ENCODE data around the gene COL27A1. TPM values are rescaled to one million over a fixed set of nuclear protein-coding genes. Genes with fewer than 3 reads are reported as not detected.

COL27A1 gene
- total and polyA plus RNA-seq, 9 of the 15 experiments (the other 6 are each of a cell fraction or from before 2014, with no cell fraction given) = 0.07 TPM; not detected in 8

DNA sequence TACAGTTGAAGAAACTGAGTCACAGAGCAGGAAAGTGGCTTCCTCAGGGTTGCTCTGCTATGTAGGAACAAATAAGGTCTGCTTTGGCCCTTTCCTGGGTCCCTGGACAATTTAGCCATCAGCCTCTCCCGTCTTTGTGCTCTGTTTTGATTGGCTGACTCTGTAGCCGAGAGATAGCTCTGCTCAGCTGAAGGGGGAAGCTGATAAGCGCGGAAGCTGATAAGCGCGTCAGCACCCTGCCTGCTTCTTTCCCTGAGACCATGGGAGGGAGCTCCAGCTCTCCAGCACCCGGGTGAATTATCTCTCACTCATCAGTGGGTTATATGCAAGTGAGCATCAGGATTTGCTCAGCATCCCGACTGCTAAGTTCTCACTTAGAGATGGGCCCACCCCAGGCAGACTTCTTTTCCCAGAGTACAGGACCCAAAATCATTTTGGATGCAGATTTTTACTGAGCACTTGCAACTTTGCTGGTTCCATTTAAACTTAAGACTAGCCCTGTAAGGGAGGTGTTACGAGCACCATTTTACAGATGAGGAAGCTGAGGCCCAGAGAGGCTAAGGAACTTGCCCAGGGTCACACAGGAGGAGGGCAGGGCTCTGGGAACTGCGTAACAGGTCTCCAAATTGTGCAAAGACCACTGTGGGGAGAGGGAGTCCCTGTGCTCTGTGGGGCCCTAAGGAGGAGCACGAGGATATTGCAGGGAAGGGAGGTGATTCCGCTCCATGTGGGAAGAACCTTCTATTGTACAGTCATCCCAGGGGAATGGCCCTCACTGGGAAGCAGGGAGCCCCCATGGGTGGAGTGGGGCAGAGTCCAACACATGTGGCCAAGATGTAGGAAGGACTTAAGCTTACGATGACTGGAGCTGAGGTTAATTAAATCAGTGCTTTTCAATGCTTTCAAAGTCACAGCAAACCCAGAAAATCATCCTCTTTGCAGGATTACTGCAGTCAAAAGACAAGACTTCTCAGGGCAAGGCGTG, 83.8 kb downstream of the COL27A1 start (continued):
- TF ChIP-seq, protein P1, sequence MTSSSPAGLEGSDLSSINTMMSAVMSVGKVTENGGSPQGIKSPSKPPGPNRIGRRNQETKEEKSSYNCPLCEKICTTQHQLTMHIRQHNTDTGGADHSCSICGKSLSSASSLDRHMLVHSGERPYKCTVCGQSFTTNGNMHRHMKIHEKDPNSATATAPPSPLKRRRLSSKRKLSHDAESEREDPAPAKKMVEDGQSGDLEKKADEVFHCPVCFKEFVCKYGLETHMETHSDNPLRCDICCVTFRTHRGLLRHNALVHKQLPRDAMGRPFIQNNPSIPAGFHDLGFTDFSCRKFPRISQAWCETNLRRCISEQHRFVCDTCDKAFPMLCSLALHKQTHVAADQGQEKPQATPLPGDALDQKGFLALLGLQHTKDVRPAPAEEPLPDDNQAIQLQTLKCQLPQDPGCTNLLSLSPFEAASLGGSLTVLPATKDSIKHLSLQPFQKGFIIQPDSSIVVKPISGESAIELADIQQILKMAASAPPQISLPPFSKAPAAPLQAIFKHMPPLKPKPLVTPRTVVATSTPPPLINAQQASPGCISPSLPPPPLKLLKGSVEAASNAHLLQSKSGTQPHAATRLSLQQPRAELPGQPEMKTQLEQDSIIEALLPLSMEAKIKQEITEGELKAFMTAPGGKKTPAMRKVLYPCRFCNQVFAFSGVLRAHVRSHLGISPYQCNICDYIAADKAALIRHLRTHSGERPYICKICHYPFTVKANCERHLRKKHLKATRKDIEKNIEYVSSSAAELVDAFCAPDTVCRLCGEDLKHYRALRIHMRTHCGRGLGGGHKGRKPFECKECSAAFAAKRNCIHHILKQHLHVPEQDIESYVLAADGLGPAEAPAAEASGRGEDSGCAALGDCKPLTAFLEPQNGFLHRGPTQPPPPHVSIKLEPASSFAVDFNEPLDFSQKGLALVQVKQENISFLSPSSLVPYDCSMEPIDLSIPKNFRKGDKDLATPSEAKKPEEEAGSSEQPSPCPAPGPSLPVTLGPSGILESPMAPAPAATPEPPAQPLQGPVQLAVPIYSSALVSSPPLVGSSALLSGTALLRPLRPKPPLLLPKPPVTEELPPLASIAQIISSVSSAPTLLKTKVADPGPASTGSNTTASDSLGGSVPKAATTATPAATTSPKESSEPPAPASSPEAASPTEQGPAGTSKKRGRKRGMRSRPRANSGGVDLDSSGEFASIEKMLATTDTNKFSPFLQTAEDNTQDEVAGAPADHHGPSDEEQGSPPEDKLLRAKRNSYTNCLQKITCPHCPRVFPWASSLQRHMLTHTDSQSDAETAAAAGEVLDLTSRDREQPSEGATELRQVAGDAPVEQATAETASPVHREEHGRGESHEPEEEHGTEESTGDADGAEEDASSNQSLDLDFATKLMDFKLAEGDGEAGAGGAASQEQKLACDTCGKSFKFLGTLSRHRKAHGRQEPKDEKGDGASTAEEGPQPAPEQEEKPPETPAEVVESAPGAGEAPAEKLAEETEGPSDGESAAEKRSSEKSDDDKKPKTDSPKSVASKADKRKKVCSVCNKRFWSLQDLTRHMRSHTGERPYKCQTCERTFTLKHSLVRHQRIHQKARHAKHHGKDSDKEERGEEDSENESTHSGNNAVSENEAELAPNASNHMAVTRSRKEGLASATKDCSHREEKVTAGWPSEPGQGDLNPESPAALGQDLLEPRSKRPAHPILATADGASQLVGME (CRISPR knock-in tag; IDR thresholded peaks at IDR 0.05) = peak; percentile 79
- TF ChIP-seq STAG1 (CRISPR knock-in tag; IDR thresholded peaks at IDR 0.05; ENCODE audit: borderline replicate concordance) = no peak
- TF ChIP-seq, protein P2, sequence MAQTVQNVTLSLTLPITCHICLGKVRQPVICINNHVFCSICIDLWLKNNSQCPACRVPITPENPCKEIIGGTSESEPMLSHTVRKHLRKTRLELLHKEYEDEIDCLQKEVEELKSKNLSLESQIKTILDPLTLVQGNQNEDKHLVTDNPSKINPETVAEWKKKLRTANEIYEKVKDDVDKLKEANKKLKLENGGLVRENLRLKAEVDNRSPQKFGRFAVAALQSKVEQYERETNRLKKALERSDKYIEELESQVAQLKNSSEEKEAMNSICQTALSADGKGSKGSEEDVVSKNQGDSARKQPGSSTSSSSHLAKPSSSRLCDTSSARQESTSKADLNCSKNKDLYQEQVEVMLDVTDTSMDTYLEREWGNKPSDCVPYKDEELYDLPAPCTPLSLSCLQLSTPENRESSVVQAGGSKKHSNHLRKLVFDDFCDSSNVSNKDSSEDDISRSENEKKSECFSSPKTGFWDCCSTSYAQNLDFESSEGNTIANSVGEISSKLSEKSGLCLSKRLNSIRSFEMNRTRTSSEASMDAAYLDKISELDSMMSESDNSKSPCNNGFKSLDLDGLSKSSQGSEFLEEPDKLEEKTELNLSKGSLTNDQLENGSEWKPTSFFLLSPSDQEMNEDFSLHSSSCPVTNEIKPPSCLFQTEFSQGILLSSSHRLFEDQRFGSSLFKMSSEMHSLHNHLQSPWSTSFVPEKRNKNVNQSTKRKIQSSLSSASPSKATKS (CRISPR knock-in tag; IDR thresholded peaks at IDR 0.05) = no peak
- TF ChIP-seq, protein P3, sequence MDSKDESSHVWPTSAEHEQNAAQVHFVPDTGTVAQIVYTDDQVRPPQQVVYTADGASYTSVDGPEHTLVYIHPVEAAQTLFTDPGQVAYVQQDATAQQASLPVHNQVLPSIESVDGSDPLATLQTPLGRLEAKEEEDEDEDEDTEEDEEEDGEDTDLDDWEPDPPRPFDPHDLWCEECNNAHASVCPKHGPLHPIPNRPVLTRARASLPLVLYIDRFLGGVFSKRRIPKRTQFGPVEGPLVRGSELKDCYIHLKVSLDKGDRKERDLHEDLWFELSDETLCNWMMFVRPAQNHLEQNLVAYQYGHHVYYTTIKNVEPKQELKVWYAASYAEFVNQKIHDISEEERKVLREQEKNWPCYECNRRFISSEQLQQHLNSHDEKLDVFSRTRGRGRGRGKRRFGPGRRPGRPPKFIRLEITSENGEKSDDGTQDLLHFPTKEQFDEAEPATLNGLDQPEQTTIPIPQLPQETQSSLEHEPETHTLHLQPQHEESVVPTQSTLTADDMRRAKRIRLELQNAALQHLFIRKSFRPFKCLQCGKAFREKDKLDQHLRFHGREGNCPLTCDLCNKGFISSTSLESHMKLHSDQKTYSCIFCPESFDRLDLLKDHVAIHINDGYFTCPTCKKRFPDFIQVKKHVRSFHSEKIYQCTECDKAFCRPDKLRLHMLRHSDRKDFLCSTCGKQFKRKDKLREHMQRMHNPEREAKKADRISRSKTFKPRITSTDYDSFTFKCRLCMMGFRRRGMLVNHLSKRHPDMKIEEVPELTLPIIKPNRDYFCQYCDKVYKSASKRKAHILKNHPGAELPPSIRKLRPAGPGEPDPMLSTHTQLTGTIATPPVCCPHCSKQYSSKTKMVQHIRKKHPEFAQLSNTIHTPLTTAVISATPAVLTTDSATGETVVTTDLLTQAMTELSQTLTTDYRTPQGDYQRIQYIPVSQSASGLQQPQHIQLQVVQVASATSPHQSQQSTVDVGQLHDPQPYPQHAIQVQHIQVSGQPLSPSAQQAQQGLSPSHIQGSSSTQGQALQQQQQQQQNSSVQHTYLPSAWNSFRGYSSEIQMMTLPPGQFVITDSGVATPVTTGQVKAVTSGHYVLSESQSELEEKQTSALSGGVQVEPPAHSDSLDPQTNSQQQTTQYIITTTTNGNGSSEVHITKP (IDR thresholded peaks at IDR 0.05; ENCODE audit: partially characterized antibody) = no peak
- TF ChIP-seq CBX2 (IDR thresholded peaks at IDR 0.05; ENCODE audit: insufficient read depth, low read length, poor library complexity, severe bottlenecking) = no peak
- TF ChIP-seq RAD51 (IDR thresholded peaks at IDR 0.05; ENCODE audit: borderline replicate concordance, low read depth) = no peak
- TF ChIP-seq ZBTB17 (CRISPR knock-in tag; IDR thresholded peaks at IDR 0.05) = no peak
- TF ChIP-seq TFAM (CRISPR knock-in tag; conservative IDR thresholded peaks at IDR 0.05) = no peak
- TF ChIP-seq BDP1 (IDR thresholded peaks at IDR 0.05; ENCODE audit: insufficient read depth, insufficient read length) = no peak
- TF ChIP-seq YBX1 (IDR thresholded peaks at IDR 0.05) = no peak
- TF ChIP-seq ZNF583 (CRISPR knock-in tag; IDR thresholded peaks at IDR 0.05) = no peak
- no peak for TF ChIP-seq HSF4 (CRISPR knock-in tag; IDR thresholded peaks at IDR 0.05; ENCODE audit: borderline replicate concordance)
- peak; percentile 55; the same call in 1 of the 2 replicates for TF ChIP-seq CREB1 (IDR thresholded peaks at IDR 0.05)
- TF ChIP-seq CREB1 (CRISPR knock-in tag; IDR thresholded peaks at IDR 0.05) = peak; percentile 72; the same call in 1 of the 2 replicates

Data from K562 (cell line).